Prostate gland (tissue), 2 donors: ENCODE data around the gene WDR64. TPM values are rescaled to one million over a fixed set of nuclear protein-coding genes. Genes with fewer than 3 reads are reported as not detected.

ENCODE experiments used
- DNase-seq: peaks from one replicate; pipeline ENCODE4 v3.0.0-alpha.2; 2019; ENCODE audit warnings: low spot score
- H3K27ac ChIP-seq, 2 donors: fragments of 200-600 bp; sonication (generic); 2 replicates each; pipeline ENCODE4 v1.5.1; 2017 to 2019
- H3K27me3 ChIP-seq: fragments of 200-600 bp; sonication (generic); replicated peaks from 2 replicates; pipeline ENCODE4 v1.5.1; 2019; ENCODE audit not compliant: insufficient read depth
- H3K36me3 ChIP-seq, 2 donors: fragments of 200-600 bp; sonication (generic); 1 replicate in 1 of 2; 2 replicates in 1 of 2; pipeline versions ENCODE4 v1.5.1 to v1.8.1; 2017 to 2019
- H3K4me1 ChIP-seq: fragments of 200-600 bp; sonication (generic); replicated peaks from 2 replicates; pipeline ENCODE4 v1.5.1; 2019
- H3K4me3 ChIP-seq, 2 donors: fragments of 200-600 bp; sonication (generic); 2 replicates each; pipeline ENCODE4 v1.5.1; 2017 to 2019
- H3K9me3 ChIP-seq: fragments of 200-600 bp; sonication (generic); 2 replicates; pipeline ENCODE4 v1.5.1; 2017
- CTCF ChIP-seq, 4 experiments: fragments of 200-600 bp in 2 of 4; fragments of 450-650 bp in 2 of 4; sonication (generic) in 2 of 4; IDR thresholded peaks; 1 replicate in 3 of 4; 2 replicates in 1 of 4; pipeline ENCODE4 v1.5.1; 2016 to 2019; ENCODE audit warnings: antibody characterized with exemption in 4 of 4, mild to moderate bottlenecking in 2 of 4, moderate library complexity in 2 of 4
- POLR2A ChIP-seq: fragments of 450-650 bp; IDR thresholded peaks from one replicate; pipeline ENCODE4 v1.6.1; 2016; ENCODE audit warnings: antibody characterized with exemption, mild to moderate bottlenecking
- POLR2AphosphoS5 ChIP-seq: sonication (generic); formaldehyde crosslinking; IDR thresholded peaks from one replicate; pipeline ENCODE4 v1.6.1; 2017; ENCODE audit warnings: antibody characterized with exemption
- WGBS: methylation state at CpG from one replicate; pipeline ENCODE4 v1.1.5; 2018; 5-methylcytosine and 5-hydroxymethylcytosine counted together
- intact Hi-C: fragments of 100-400 bp; cut with DNase I; formaldehyde crosslinking; loops from one replicate; pipeline ENCODE4 v1.14.2; 2022
- total RNA-seq, 2 donors: library from RNA; depleted of rRNA; stranded (reverse); fragments of >200 nt; gene quantifications; one replicate each; pipeline ENCODE4 v1.1.0, GENCODE V29; 2016

WDR64 gene
- total RNA-seq, 2 donors from 2014 or later, result 0.91 TPM; not detected in 1

GRCh38 chr1:241711326-241711725, 59.2 kb downstream of the WDR64 start:
- 84% methylated on average over 6 of the region's 6 CpGs for WGBS
- intact Hi-C loops, result no loop called here
- TF ChIP-seq CTCF (IDR thresholded peaks at IDR 0.05), result no peak
- TF ChIP-seq POLR2A, result no peak
- TF ChIP-seq POLR2AphosphoS5, result no peak
- H3K4me1 ChIP-seq, result no peaks in the 10 kb centered on the region
- H3K27ac ChIP-seq, result no peak overlapping the region
- no peak for DNase-seq
- no peaks in the 10 kb centered on the region for H3K27me3 ChIP-seq
- H3K4me3 ChIP-seq, result no peak overlapping the region
- no peaks in the 10 kb centered on the region for H3K36me3 ChIP-seq
- H3K9me3 ChIP-seq, result no peaks in the 10 kb centered on the region

GRCh38 chr1:241713316-241713715, 61.2 kb downstream of the WDR64 start:
- DNase-seq, result no peak
- intact Hi-C loops, result no loop called here
- Histone ChIP-seq H3K4me1 (no peaks in the 10 kb centered on the region), H3K27me3 (no peaks in the 10 kb centered on the region), H3K36me3 (no peaks in the 10 kb centered on the region), H3K9me3 (no peaks in the 10 kb centered on the region), H3K27ac (no peak overlapping the region), H3K4me3 (no peak overlapping the region)
- TF ChIP-seq POLR2AphosphoS5, result no peak
- no peak for TF ChIP-seq POLR2A
- TF ChIP-seq CTCF (IDR thresholded peaks at IDR 0.05), result no peak
- 56% methylated on average over 2 of the region's 2 CpGs for WGBS

GRCh38 chr1:241714321-241715218, 62.5 kb downstream of the WDR64 start:
- no peaks in the 10 kb centered on the region for H3K4me1 ChIP-seq
- no peak overlapping the region for H3K4me3 ChIP-seq
- no peak for DNase-seq
- intact Hi-C loops, result no loop called here
- H3K27ac ChIP-seq, result no peak overlapping the region
- TF ChIP-seq POLR2AphosphoS5 (no peak), CTCF (IDR thresholded peaks at IDR 0.05) (no peak), POLR2A (no peak)
- no peaks in the 10 kb centered on the region for H3K27me3 ChIP-seq
- no peaks in the 10 kb centered on the region for H3K36me3 ChIP-seq
- 79% methylated on average over 2 of the region's 2 CpGs for WGBS
- no peaks in the 10 kb centered on the region for H3K9me3 ChIP-seq

DNA sequence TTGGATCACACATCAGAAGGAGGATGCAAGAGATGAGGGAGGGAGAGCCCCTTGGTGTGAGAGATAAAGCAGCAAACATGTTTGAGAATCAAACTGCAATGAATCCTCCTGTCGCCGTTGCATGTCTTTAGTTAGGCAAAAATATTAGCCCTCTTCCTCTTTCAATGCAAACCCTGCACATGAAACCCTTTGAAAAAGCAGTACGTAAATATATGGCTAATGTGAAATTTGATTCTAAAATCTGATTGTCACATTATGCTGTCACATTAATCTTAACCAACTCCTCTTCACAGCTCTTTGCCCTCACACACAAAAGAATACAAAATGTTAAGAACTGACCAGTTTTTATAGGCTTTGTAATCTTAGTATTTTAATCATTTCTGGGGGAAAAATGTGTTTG, 63.4 kb downstream of the WDR64 start:
- Histone ChIP-seq H3K27me3 (no peaks in the 10 kb centered on the region), H3K9me3 (no peaks in the 10 kb centered on the region), H3K4me3 (no peak overlapping the region), H3K36me3 (no peaks in the 10 kb centered on the region), H3K4me1 (no peaks in the 10 kb centered on the region), H3K27ac (no peak overlapping the region)
- 37% methylated on average over 3 of the region's 3 CpGs for WGBS
- TF ChIP-seq POLR2AphosphoS5, result no peak
- no peak for TF ChIP-seq CTCF (IDR thresholded peaks at IDR 0.05)
- TF ChIP-seq POLR2A, result no peak
- intact Hi-C loops, result no loop called here
- no peak for DNase-seq

DNA sequence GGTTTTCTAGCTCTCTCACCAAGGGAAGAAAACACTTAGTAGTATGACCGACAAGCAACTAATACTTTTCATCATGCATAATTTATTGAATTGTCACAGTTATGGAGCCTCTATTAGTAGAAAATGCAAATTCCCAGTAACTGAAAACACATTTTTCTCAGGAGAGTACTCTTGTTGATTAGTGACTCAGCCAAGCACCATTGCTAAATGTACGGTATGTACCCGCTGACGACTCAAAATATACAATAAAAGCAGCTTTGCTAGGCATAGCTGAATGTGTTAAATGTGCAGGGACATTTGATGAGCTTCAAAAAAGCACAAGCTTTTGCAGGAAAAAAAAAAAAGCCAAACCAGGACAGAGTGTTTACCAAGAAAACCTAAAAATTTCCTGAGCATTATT, 63.9 kb downstream of the WDR64 start:
- intact Hi-C loops, result no loop called here
- H3K4me1 ChIP-seq, result no peaks in the 10 kb centered on the region
- H3K27me3 ChIP-seq, result no peaks in the 10 kb centered on the region
- H3K27ac ChIP-seq, result no peak overlapping the region
- no peak for TF ChIP-seq POLR2A
- no peak for TF ChIP-seq POLR2AphosphoS5
- no peak for TF ChIP-seq CTCF (IDR thresholded peaks at IDR 0.05)
- DNase-seq, result no peak
- H3K36me3 ChIP-seq, result no peaks in the 10 kb centered on the region
- no peaks in the 10 kb centered on the region for H3K9me3 ChIP-seq
- no peak overlapping the region for H3K4me3 ChIP-seq
- 75% methylated on average over 4 of the region's 4 CpGs for WGBS
